GM11168 (cell line): ENCODE data around the gene GALNT16.

ENCODE experiments used
- in situ Hi-C: fragments of 300-500 bp; cut with MboI; formaldehyde crosslinking; loops from one replicate; pipeline ENCODE4 v1.12.0; 2022; ENCODE audit warnings: low sequenced_read_pairs; ENCODE audit not compliant: unreplicated experiment

Gene GALNT16

GRCh38 chr14:69331206-69331605 is 71.2 kb downstream of the GALNT16 start:
- in situ Hi-C loops = no loop called here

- in situ Hi-C loops = no loop called here
These were observed 72.9 kb downstream of the GALNT16 start for GRCh38 chr14:69332782-69333395.

DNA sequence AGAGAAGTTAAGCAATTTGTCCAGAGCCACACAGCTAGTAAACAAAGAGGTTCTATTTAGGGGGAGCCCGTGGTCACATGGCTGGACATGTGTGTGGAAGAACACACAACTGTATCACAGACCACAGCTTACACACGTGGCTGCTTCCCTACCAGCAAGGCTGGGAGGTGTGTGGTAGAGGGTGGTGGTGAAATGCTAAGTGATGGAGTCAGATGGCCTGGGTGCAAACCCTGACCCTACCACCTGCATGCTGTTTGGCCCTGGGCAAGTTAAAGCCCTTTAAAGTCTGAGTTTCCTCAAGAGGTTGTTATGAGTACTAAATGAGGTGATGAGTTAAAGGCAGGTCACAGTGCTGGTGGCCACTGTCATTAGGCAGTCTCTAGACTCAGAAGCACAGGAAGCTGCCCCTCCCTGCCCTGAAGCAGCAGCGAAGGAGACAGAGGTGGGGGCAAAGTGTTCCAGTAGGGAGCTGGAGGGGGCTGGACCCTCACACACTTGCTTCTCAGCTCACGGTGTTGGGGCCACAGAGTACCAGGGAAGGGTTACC is 73.9 kb downstream of the GALNT16 start:
- in situ Hi-C loops = no loop called here

- in situ Hi-C loops = no loop called here
These were observed 74.6 kb downstream of the GALNT16 start for GRCh38 chr14:69334576-69334975.

- in situ Hi-C loops = no loop called here
These were observed 75.4 kb downstream of the GALNT16 start for GRCh38 chr14:69335371-69335771.

DNA sequence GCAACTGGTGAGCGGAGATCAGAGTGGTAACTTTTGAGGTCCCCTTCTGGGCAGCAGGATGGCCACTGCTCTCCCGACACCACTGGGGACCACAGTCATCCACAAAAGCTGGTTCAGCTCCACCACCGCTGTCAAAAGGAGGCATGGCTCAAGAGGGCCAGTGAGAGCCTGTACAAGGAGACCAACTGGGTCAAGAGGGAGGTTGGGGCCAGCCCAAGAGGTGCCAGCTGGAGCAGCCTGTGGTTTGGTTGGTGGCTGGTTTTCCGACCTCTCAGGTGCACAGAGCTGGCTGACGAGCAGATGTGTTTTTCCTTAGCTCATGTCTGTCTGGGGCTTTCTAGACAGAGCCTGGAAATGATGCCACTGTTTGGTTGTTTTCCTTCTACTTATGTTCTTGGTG is 78.0 kb downstream of the GALNT16 start:
- in situ Hi-C loops = no loop called here

GRCh38 chr14:69339426-69339825 is 79.5 kb downstream of the GALNT16 start:
- in situ Hi-C loops = no loop called here

DNA sequence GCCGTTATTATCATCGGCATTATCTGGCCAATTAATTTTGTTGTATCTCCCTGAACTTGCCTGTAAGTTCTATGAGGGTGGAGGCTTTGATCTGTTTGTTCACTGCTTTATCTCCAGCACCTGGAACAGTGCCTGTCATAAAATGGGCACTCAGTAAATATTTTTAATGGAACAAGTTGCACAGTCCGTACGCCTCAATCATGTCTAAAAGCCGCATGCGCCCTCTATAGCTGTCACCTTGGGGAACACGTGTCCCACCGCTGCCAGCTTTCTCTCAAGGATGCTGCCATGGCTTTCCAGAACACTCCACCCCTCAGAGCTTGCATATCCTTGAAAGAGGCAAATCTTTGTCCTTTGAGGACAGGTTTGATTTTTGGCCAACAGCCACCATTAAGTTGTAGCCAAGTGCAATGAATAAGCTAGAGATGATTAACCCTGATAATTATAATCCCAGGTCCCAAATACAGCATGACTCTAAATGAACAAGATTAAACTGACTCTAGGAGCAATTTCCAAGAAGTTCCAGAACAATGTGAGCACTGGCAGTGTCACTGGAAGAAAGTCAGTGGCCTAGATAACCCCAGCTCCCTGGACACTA is 83.1 kb downstream of the GALNT16 start:
- in situ Hi-C loops = no loop called here

DNA sequence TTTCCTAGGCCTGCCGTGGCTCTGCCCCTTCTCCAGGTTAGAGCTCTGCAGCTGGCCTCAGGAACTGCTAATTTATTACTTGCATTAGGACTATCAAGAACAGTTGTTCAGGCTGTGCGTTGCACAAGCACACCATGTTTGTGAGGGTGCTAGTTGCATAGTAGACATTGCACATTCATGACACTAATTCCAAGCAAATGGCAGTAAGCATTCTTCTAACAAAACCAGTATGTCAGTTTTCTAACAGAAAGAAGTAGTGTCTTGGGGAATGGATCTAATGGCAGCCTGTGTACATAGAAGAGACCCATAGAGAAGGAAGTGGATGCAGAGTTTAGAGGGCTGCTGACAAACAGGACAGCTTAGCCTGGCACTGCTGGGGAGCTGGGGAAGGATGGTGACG is 84.2 kb downstream of the GALNT16 start:
- in situ Hi-C loops = no loop called here

DNA sequence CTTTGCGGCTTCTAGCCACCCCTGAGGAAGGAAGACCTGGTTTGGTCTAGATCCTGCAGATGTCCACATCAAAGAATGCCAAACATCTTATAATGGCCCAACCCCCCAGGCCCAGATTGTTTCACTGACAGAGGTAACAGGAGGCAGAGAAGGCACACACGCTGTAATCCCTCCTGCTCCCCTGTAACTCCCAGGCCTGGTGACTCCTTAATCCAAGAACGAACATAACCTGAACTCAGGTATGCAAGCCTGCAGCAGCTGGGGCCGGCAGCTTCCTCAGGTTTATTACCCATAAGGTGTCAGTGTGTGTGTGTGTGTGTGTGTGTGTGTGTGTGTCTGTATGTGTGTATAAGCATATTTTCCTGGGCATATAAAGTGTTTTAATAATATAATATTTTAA is 85.4 kb downstream of the GALNT16 start:
- in situ Hi-C loops = no loop called here

DNA sequence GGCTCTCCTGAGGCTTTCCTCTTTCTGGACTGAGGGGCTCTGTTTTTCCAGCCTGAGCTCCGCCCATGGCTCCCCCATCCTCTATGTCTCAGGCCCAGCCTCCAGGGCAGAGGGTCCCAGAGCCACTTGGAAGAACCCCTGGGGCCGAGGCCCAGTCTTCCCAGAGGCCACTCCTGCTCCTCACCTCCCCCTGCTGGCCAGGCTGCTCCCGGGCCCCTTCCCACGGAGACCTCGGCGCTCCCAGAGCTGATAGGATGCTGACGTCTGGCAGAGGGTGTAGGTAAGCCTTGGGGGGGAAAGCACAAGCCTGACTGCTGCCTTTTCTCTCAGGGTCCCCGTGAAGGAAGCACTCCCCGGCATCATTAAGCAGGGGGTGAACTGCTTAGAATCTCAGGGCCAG is 86.8 kb downstream of the GALNT16 start:
- in situ Hi-C loops = no loop called here

DNA sequence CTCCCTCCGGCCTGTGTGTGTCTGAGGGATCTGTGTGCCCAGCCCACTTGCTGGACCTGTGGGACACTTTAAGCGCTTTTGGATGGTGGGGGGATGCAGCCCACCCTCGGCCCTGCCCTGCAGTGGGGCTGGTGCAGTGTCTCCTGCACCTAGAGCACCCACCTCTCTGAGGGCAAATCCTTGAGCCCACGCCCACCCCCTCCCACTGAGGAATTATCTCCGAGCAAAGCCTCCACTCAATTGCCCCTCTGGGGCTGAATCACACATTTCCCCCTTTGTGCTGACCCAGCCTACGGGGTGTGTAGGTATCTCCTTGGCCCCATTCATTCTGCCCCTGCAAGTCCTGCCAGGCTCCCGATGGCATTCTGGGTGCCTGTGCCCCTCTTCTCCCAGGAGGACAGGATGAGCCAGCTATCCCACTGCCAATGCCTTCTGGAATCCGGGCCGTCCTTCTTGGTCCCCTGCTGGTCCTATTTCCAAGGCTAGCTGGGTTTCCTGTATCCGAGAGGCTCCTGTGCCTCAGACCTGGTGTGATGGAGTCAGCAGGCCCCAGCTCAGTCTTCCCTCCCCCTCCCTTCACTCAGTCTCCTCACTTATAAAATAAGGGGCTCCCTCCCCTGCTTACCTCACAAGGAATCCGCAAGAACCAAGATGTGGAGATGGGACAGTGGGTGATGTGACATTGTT is 89.3 kb downstream of the GALNT16 start:
- in situ Hi-C loops = no loop called here

GRCh38 chr14:69350892-69351291 is 90.9 kb downstream of the GALNT16 start:
- in situ Hi-C loops = no loop called here

GRCh38 chr14:69351385-69351784 is 91.4 kb downstream of the GALNT16 start:
- in situ Hi-C loops = no loop called here

GRCh38 chr14:69351911-69352310 is 92.0 kb downstream of the GALNT16 start:
- in situ Hi-C loops = no loop called here

GRCh38 chr14:69353168-69353567 is 93.2 kb downstream of the GALNT16 start:
- in situ Hi-C loops = no loop called here

- in situ Hi-C loops = no loop called here
These were observed 94.6 kb downstream of the GALNT16 start for GRCh38 chr14:69354383-69355153.

- in situ Hi-C loops = no loop called here
These were observed 95.2 kb downstream of the GALNT16 start for GRCh38 chr14:69355154-69355597.

GRCh38 chr14:69355607-69356281 is 95.8 kb downstream of the GALNT16 start:
- in situ Hi-C loops = no loop called here

DNA sequence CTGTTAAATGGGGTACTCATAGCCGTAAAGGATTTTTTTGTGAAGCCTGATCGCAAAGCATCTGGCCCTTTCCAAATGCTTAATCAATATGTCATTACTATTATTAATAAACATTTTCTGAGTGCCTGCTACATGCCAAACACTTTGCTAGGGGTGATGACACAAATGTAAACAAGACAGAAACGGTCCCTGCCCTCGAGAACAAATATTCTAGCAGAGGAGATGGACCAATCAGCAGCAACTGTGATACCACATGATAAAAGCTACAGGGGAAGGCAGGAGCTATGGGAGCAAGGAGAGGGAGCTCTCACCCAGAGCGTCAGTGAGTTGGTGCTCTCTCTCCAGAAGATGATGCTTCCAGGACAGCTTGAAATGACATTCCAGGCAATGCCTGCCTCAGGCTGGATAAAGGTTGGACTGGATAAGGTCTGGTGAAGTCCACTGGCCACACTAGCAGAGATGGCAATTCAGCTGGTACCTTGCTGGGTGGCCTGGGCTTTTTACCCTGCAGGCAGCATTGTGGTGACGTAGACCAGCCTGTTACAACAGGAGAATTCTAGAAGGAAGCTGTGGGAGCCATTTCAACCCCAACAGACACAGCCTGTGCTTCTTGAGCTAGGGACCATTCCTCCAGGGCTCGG is 97.1 kb downstream of the GALNT16 start:
- in situ Hi-C loops = no loop called here
